PC-3 (cell line): ENCODE data around the gene R3HDM1.

Experiments used
- CTCF ChIP-seq: fragments of 300-600 bp; sonication (generic); conservative IDR thresholded peaks from 2 replicates; pipeline ENCODE4 v1.5.1; 2017; ENCODE audit warnings: antibody characterized with exemption, low read depth, mild to moderate bottlenecking, low read length
- EZH2 ChIP-seq: fragments of 300-600 bp; sonication (generic); IDR thresholded peaks from one replicate; pipeline ENCODE4 v1.6.1; 2017; ENCODE audit warnings: antibody characterized with exemption, mild to moderate bottlenecking, low read length; ENCODE audit not compliant: unreplicated experiment
- EZH2phosphoT487 ChIP-seq: fragments of 300-600 bp; sonication (generic); IDR thresholded peaks from 2 replicates; pipeline ENCODE4 v1.6.1; 2018; ENCODE audit warnings: mild to moderate bottlenecking, antibody characterized with exemption, low read length, borderline replicate concordance

GRCh38 chr2:135689679-135690078 is 158.4 kb downstream of the R3HDM1 start:
- no peak for TF ChIP-seq CTCF
- no peak for TF ChIP-seq EZH2
- no peak for TF ChIP-seq EZH2phosphoT487
